K562 (cell line): ENCODE results near the gene CSTPP1. TPM values are rescaled to one million over a fixed set of nuclear protein-coding genes. Genes with fewer than 3 reads are reported as not detected.
"Not testable (repeated sequence)": the region's sequence is repeated elsewhere in the genome, so short reads cannot be mapped to it uniquely, and the experiment has no call there.

Experiments used
- ATAC-seq: fragments of 200-7000 bp; cut with Tn5 transposase; 3 replicates; pipeline ENCODE4 v1.9.1; 2020; ENCODE audit warnings: moderate library complexity
- BruUV-seq: library from RNA; stranded (reverse); fragments of 400-500 nt; replicated peaks from 2 replicates; lab custom pipeline; 2021; lab: Mats Ljungman, UMichigan
- CTCF ChIA-PET: fragments of 300-600 bp; formaldehyde crosslinking; extraction: SDS; loops from one replicate; lab custom pipeline; 2021; ENCODE audit warnings: low intra/inter-chr PET ratio; lab: Yijun Ruan, JAX
- POLR2A ChIA-PET: fragments of 300-600, 350-650 bp; sonication (Branson Sonifier 250); formaldehyde crosslinking; extraction: SDS; loops from one replicate; lab custom pipeline; 2021; ENCODE audit warnings: antibody characterized with exemption, inconsistent platforms; lab: Yijun Ruan, JAX
- DNase-seq, 4 experiments: peaks; one replicate each; pipeline versions ENCODE4 v3.0.0 to v3.0.0-alpha.2; 2011 to 2018; ENCODE audit warnings: low spot score in 3 of 4, mixed read lengths in 3 of 4; ENCODE audit errors: extremely low read depth in 1 of 4
- FAIRE-seq: peaks from 2 replicates; lab custom pipeline; 2011; peaks lifted over from hg19 to GRCh38; lab: Jason Lieb, UNC
- H2AFZ ChIP-seq: 2 replicates; pipeline ENCODE4 v1.6.0; 2011; ENCODE audit warnings: low read depth, low read length, control low read depth, inconsistent platforms
- H3K27ac ChIP-seq: fragments of 200-600 bp; 3 replicates; pipeline ENCODE4 v1.8.0; 2011; ENCODE audit warnings: low read depth, mild to moderate bottlenecking, control low read depth, inconsistent platforms, low read length, moderate library complexity, mixed read lengths; ENCODE audit errors: extremely low read depth
- H3K27me3 ChIP-seq, 2 experiments: fragments of 300-600 bp in 1 of 2; 2 replicates in 1 of 2; 3 replicates in 1 of 2; pipeline versions ENCODE4 v1.6.0 to v1.8.0; 2011; ENCODE audit warnings: inconsistent platforms in 2 of 2, low read length in 2 of 2, mild to moderate bottlenecking in 1 of 2, mixed read lengths in 1 of 2, moderate library complexity in 1 of 2; ENCODE audit not compliant: control insufficient read depth in 2 of 2, insufficient read depth in 2 of 2
- H3K36me3 ChIP-seq: fragments of 300-600 bp; 3 replicates; pipeline ENCODE4 v1.8.0; 2011; ENCODE audit warnings: mild to moderate bottlenecking, low read length, inconsistent platforms; ENCODE audit not compliant: control insufficient read depth, insufficient read depth
- H3K4me1 ChIP-seq, 2 experiments: fragments of 200-600 bp in 1 of 2; replicated peaks in 1 of 2; 2 replicates in 1 of 2; 3 replicates in 1 of 2; pipeline versions ENCODE4 v1.5.1 to v1.8.0; 2011; ENCODE audit warnings: inconsistent platforms in 2 of 2, low read length in 2 of 2, mild to moderate bottlenecking in 1 of 2, mixed read lengths in 1 of 2, moderate library complexity in 1 of 2; ENCODE audit not compliant: control insufficient read depth in 2 of 2, insufficient read depth in 2 of 2
- H3K4me2 ChIP-seq: 2 replicates; pipeline ENCODE4 v1.6.1; 2011; ENCODE audit warnings: low read length, control low read depth, inconsistent platforms, mixed read lengths; ENCODE audit not compliant: insufficient read depth
- H3K4me3 ChIP-seq: fragments of 200-600 bp; sonication (generic), shearing (Covaris generic); 2 replicates; pipeline ENCODE4 v1.5.1; 2016; ENCODE audit warnings: control low read depth, inconsistent platforms
- H3K79me2 ChIP-seq: fragments of 200-600 bp; 3 replicates; pipeline ENCODE4 v1.8.0; 2011; ENCODE audit warnings: low read length, inconsistent platforms; ENCODE audit not compliant: control insufficient read depth, insufficient read depth
- H3K9ac ChIP-seq, 2 experiments: 2 replicates each; pipeline versions ENCODE4 v1.6.0 to v1.6.1; 2011; ENCODE audit warnings: low read depth in 2 of 2, low read length in 2 of 2, control low read depth in 1 of 2, inconsistent platforms in 1 of 2, mild to moderate bottlenecking in 1 of 2, mixed read lengths in 1 of 2; ENCODE audit not compliant: insufficient read depth in 1 of 2
- H3K9me1 ChIP-seq: one replicate; pipeline ENCODE4 v1.6.0; 2011; ENCODE audit warnings: inconsistent platforms, mild to moderate bottlenecking, low read length, moderate library complexity; ENCODE audit not compliant: control insufficient read depth, insufficient read depth
- H3K9me3 ChIP-seq: replicated peaks from 2 replicates; pipeline ENCODE4 v1.5.1; 2011; ENCODE audit warnings: low read depth, low read length, inconsistent platforms; ENCODE audit not compliant: control insufficient read depth, insufficient read depth
- H4K20me1 ChIP-seq: replicated peaks from 2 replicates; pipeline ENCODE4 v1.6.1; 2011; ENCODE audit warnings: low read length, inconsistent platforms, mixed read lengths; ENCODE audit not compliant: control insufficient read depth, insufficient read depth
- CAMTA2 ChIP-seq: fragments of 250-450 bp; sonication (Bioruptor Pico); conservative IDR thresholded peaks from 2 replicates; pipeline ENCODE4 v1.5.1; 2022
- FOXM1 ChIP-seq, 2 experiments: fragments of 450-650 bp in 1 of 2; sonication (generic) in 1 of 2; formaldehyde crosslinking in 1 of 2; IDR thresholded peaks; 2 replicates each; pipeline versions ENCODE4 v1.6.1 to v1.9.0; 2017 to 2022; ENCODE audit warnings: low read depth in 2 of 2, mild to moderate bottlenecking in 2 of 2, missing genetic modification reagents in 1 of 2, moderate library complexity in 1 of 2
- KDM1A ChIP-seq, 2 experiments: fragments of 450-650 bp; IDR thresholded peaks; 2 replicates each; pipeline ENCODE4 v1.6.1; 2016; ENCODE audit warnings: mild to moderate bottlenecking in 2 of 2
- NFIC ChIP-seq: fragments of 450-650 bp; IDR thresholded peaks from 2 replicates; pipeline ENCODE4 v1.6.1; 2017; ENCODE audit warnings: mild to moderate bottlenecking, inconsistent platforms
- ZNF780A ChIP-seq: fragments of 250-450 bp; sonication (Bioruptor Pico); IDR thresholded peaks from 2 replicates; pipeline ENCODE4 v1.5.0; 2021; ENCODE audit warnings: mild to moderate bottlenecking
- WGBS: fragments of 100-300 bp; shearing (Covaris generic); methylation state at CpG from one replicate; pipeline ENCODE4 v1.1.6; 2016; ENCODE audit warnings: low coverage, mixed read lengths; ENCODE audit not compliant: insufficient coverage; ENCODE audit errors: missing lambda C conversion rate; 5-methylcytosine and 5-hydroxymethylcytosine counted together
- in situ Hi-C: fragments of 300-500 bp; cut with MboI; formaldehyde crosslinking; loops from 4 replicates; pipeline ENCODE4 v1.15.0; 2018; ENCODE audit warnings: inconsistent platforms, mixed read lengths
- intact Hi-C: fragments of 100-400 bp; cut with micrococcal nuclease; formaldehyde crosslinking; loops from 2 replicates; pipeline ENCODE4 v1.14.2; 2022
- polyA plus RNA-seq, 8 experiments: library from polyadenylated mRNA; depleted of rRNA in 4 of 8; stranded (reverse) in 5 of 8; unstranded in 3 of 8; fragments of >200 nt; fragmentation: Nextera tagmentation in 2 of 8; fragmentation: Illumina TruSeq in 1 of 8; extraction: Ambion mirVana in 2 of 8; extraction: Trizol in 1 of 8; gene quantifications; 2 replicates each; pipeline versions ENCODE4 v1.2.1 to v1.2.3, GENCODE V29; 2011 to 2014; ENCODE audit warnings: inconsistent platforms in 1 of 8, missing spikeins in 1 of 8
- total RNA-seq, 7 experiments: library from RNA; depleted of rRNA in 6 of 7; stranded (reverse); fragments of >200 nt in 6 of 7; fragmentation: Illumina TruSeq in 2 of 7; extraction: Trizol in 2 of 7; gene quantifications; 2 replicates each; pipeline versions ENCODE4 v1.2.1 to v1.2.3, GENCODE V29; 2011 to 2021; ENCODE audit warnings: low replicate concordance in 1 of 7
- TF ChIP-seq, protein P1 (sequence below): sonication (generic); formaldehyde crosslinking; IDR thresholded peaks from 2 replicates; pipeline ENCODE4 v1.8.0; 2022; ENCODE audit warnings: mild to moderate bottlenecking, missing genetic modification reagents, borderline replicate concordance

The CSTPP1 gene
- total and polyA plus RNA-seq, 9 of the 15 experiments (the other 6 are each of a cell fraction or from before 2014, with no cell fraction given) = 6.5 to 17.8 (median 9.2) TPM

DNA sequence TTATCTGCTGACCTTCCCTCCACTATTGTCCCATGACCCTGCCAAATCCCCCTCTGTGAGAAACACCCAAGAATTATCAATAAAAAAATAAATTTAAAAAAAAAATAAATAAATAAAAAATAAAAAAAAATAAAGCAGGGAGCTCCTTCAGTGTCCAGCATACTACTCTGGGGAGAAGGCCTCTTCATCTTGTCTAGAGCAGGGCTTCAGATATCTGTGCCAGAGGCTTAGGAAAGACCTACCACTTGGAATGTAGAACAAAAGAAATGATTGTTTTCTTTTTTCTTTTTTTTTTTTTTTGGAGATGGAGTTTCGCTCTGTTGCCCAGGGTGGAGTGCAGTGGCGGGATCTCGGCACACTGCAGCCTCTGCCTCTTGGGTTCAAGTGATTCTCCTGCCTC, 161.7 kb downstream of the CSTPP1 start:
- H3K27ac ChIP-seq, CTCF ChIA-PET, H3K9ac ChIP-seq, in situ Hi-C loops, FAIRE-seq, H3K36me3 ChIP-seq, H4K20me1 ChIP-seq, BruUV-seq, H3K27me3 ChIP-seq, H3K4me1 ChIP-seq, H3K4me2 ChIP-seq, H2AFZ ChIP-seq, ATAC-seq, H3K4me3 ChIP-seq, H3K79me2 ChIP-seq, H3K9me1 ChIP-seq, DNase-seq, H3K9me3 ChIP-seq, intact Hi-C loops: not testable (repeated sequence)
- POLR2A ChIA-PET = interaction anchor here (0.6 kb wide), 1 partner anchor 57 kb away, joined by 3 read pairs; no protein-coding TSS in a partner anchor
- WGBS = 75% methylated on average over 3 of the region's 3 CpGs

DNA sequence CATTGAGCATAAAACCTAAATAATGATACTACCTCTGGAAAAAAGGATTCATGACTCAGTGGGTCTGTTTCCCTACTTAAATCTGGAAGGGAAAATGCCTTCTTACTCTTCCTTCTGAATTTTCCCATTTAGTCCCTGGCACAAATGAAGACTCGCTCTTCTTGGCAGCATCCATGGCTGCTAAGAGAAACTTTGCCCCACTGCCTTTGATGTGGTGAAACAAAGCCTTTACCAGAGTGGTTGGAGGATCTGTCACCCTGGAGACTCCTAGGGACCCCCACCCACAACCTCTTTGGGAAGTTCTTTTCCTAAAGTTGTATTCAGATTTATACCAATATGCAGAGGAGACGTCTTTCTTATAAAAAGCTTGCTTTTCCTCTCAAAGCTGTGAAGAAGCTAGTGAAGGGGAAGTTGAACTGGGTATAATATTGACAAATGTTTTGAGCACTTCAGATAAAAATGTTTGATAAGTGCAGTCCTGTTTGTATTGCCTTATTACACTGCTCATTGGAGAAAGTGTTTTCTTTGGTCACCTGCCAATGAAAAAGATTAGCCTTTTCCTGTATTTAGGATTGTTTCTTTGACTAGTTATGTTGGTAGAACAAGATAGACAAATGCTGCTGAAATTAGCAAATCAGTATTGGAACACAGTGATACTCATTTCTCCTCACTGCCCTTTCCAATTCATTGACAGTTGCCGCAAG, 162.8 kb downstream of the CSTPP1 start:
- in situ Hi-C loops = no loop called here
- FAIRE-seq (no peak), ATAC-seq (no peak), DNase-seq (no peak)
- ChIA-PET CTCF (interaction anchor here (0.7 kb wide), 1 partner anchor 1093 kb away, joined by 4 read pairs; no protein-coding TSS in a partner anchor), POLR2A (no interaction called here)
- Histone ChIP-seq H3K79me2 (no peaks in the 10 kb centered on the region), H3K9me1 (no peaks in the 10 kb centered on the region), H3K36me3 (no peaks in the 10 kb centered on the region), H3K27me3 (no peaks in the 10 kb centered on the region), H4K20me1 (no peaks in the 10 kb centered on the region; the same call in 1 of the 2 replicates), H3K9ac (no peak overlapping the region), H3K27ac (no peak overlapping the region), H3K4me3 (no peak overlapping the region), H3K4me2 (no peak overlapping the region), H3K4me1 (no peaks in the 10 kb centered on the region), H2AFZ (no peak overlapping the region), H3K9me3 (no peaks in the 10 kb centered on the region)
- TF ChIP-seq FOXM1 (IDR thresholded peaks at IDR 0.05; ENCODE audit: low read depth) (no peak), FOXM1 (CRISPR knock-in tag; IDR thresholded peaks at IDR 0.05; ENCODE audit: low read depth) (no peak), ZNF780A (CRISPR knock-in tag) (no peak), CAMTA2 (CRISPR knock-in tag) (no peak), NFIC (0 out of 2 replicates have a peak, but pooled peaks have one; percentile 30), KDM1A (IDR thresholded peaks at IDR 0.05) (peak in 1 of 2 experiments; percentile 9; a peak in 1 of 4 replicates)
- TF ChIP-seq, protein P1, sequence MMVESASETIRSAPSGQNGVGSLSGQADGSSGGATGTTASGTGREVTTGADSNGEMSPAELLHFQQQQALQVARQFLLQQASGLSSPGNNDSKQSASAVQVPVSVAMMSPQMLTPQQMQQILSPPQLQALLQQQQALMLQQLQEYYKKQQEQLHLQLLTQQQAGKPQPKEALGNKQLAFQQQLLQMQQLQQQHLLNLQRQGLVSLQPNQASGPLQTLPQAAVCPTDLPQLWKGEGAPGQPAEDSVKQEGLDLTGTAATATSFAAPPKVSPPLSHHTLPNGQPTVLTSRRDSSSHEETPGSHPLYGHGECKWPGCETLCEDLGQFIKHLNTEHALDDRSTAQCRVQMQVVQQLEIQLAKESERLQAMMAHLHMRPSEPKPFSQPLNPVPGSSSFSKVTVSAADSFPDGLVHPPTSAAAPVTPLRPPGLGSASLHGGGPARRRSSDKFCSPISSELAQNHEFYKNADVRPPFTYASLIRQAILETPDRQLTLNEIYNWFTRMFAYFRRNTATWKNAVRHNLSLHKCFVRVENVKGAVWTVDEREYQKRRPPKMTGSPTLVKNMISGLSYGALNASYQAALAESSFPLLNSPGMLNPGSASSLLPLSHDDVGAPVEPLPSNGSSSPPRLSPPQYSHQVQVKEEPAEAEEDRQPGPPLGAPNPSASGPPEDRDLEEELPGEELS = no peak
- no TSS peak for BruUV-seq
- intact Hi-C loops = no loop called here
- 22% methylated on average over 3 of the region's 3 CpGs for WGBS
